Fibroblast of the aortic adventitia (primary cell): Measurements from ENCODE around the gene CACNA2D3. TPM values are rescaled to one million over a fixed set of nuclear protein-coding genes. Genes with fewer than 3 reads are reported as not detected.

ENCODE experiments used
- DNase-seq: peaks from one replicate; pipeline ENCODE4 v3.0.0-alpha.2; 2010; ENCODE audit warnings: low read depth
- H3K4me3 ChIP-seq: 2 replicates; pipeline ENCODE4 v1.5.1; 2011; ENCODE audit warnings: low read depth, mild to moderate bottlenecking, control low read depth, low read length, moderate library complexity
- CTCF ChIP-seq: IDR thresholded peaks from 2 replicates; pipeline ENCODE4 v1.5.1; 2011; ENCODE audit warnings: mild to moderate bottlenecking, low read length, control low read depth, inconsistent platforms; ENCODE audit not compliant: insufficient read depth
- total RNA-seq: library from RNA; depleted of rRNA; stranded (reverse); fragments of >200 nt; gene quantifications from 2 replicates; pipeline ENCODE4 v1.2.3, GENCODE V29; 2012; ENCODE audit warnings: low replicate concordance

Gene CACNA2D3
- total RNA-seq, 1 donor = 0.45 TPM

- no peak for TF ChIP-seq CTCF
- no peak for DNase-seq
- H3K4me3 ChIP-seq = no peak overlapping the region
These were observed 621.4 kb downstream of the CACNA2D3 start for GRCh38 chr3:54743755-54744154.

GRCh38 chr3:54744291-54744690, 621.9 kb downstream of the CACNA2D3 start:
- no peak for TF ChIP-seq CTCF

GRCh38 chr3:54745843-54746242, 623.5 kb downstream of the CACNA2D3 start:
- no peak for TF ChIP-seq CTCF
- no peak overlapping the region for H3K4me3 ChIP-seq
- DNase-seq = no peak

More at GRCh38 chr3:54744291-54744690, 621.9 kb downstream of the CACNA2D3 start:
- DNase-seq = no peak
- no peak overlapping the region for H3K4me3 ChIP-seq

GRCh38 chr3:54746722-54747121, 624.4 kb downstream of the CACNA2D3 start:
- TF ChIP-seq CTCF = no peak
- no peak overlapping the region for H3K4me3 ChIP-seq
- DNase-seq = no peak

GRCh38 chr3:54755756-54756155, 633.4 kb downstream of the CACNA2D3 start:
- no peak overlapping the region for H3K4me3 ChIP-seq
- no peak for TF ChIP-seq CTCF
- DNase-seq = peak; percentile 3

GRCh38 chr3:54756330-54756731, 634.0 kb downstream of the CACNA2D3 start:
- TF ChIP-seq CTCF = no peak
- H3K4me3 ChIP-seq = no peak overlapping the region
- DNase-seq = peak; percentile 32

GRCh38 chr3:54758461-54758860, 636.1 kb downstream of the CACNA2D3 start:
- no peak overlapping the region for H3K4me3 ChIP-seq
- TF ChIP-seq CTCF = no peak
- DNase-seq = no peak
